Measurements from ENCODE around the gene MXD3. TPM values are rescaled to one million over a fixed set of nuclear protein-coding genes. Genes with fewer than 3 reads are reported as not detected.
A peak's percentile ranks its signal among the peaks of the same experiment; 100 is the strongest.

Gene MXD3
- total and polyA plus RNA-seq, 2 donors (not counting 1 experiment from before 2014, with no cell fraction given): 1.8 to 6.6 TPM

DNA sequence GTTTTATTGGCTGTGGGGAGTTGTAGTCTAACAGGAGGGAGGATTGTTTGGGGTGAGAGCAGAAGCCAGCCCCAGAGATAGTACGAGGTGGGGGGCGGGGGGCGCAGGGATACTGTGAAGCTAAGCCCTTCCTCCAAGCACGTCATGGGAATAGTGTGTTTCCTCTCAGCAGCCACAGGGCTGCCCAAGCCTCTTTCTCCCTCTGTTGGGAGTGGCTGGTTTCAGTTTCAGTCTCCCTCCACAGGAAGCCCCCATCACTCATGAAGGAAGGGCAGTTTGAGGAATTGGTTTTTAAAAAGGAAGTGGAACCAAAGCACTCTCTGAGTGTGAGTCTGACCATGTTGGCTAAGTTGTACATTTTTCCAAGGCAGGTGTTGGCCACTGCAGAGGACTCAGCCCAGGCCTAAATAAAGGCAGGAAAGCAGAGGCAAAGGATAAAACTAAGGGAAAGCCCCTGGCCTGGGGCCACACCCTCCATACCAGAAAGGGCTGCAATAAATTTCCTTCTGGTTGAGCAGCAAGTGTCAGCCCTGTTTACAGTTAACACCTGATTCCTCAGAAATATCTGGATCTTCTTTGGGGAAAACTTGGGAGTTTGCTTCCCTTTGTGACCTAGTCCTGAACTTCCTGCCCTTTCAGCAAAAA, 11.3 kb downstream of the MXD3 start:
- Histone ChIP-seq H3K9ac (ENCODE audit: insufficient read depth, low read length) (no peak overlapping the region), H3K27ac (ENCODE audit: insufficient read depth, low read length) (peak overlapping the region; percentile 49), H3K27me3 (ENCODE audit: control insufficient read depth, insufficient read depth, low read length) (no peaks in the 10 kb centered on the region), H3K79me2 (ENCODE audit: control insufficient read depth, insufficient read depth, low read length) (peaks cover 31% of the 10 kb centered on the region), H3K4me3 (replicated peaks in 1 of 4; ENCODE audit: control extremely low read depth in 1 of 4, insufficient read depth in 1 of 4, low read depth in 3 of 4, low read length in 4 of 4) (no peak overlapping the region), H4K20me1 (ENCODE audit: control insufficient read depth, extremely low read depth, insufficient read depth, low read length) (no peaks in the 10 kb centered on the region), H3K9me3 (ENCODE audit: control insufficient read depth, insufficient read depth, low read depth, low read length) (no peaks in the 10 kb centered on the region), H3K4me1 (ENCODE audit: control insufficient read depth, extremely low read depth, insufficient read depth, low read length) (peaks cover 15% of the 10 kb centered on the region), H3K36me3 (ENCODE audit: control insufficient read depth, insufficient read depth, low read length) (peaks cover 10% of the 10 kb centered on the region), H2AFZ (ENCODE audit: low read length) (no peak overlapping the region), H3K4me2 (ENCODE audit: extremely low read depth, insufficient read depth, low read length) (peak overlapping the region; percentile 1)
- TF ChIP-seq, protein P1, sequence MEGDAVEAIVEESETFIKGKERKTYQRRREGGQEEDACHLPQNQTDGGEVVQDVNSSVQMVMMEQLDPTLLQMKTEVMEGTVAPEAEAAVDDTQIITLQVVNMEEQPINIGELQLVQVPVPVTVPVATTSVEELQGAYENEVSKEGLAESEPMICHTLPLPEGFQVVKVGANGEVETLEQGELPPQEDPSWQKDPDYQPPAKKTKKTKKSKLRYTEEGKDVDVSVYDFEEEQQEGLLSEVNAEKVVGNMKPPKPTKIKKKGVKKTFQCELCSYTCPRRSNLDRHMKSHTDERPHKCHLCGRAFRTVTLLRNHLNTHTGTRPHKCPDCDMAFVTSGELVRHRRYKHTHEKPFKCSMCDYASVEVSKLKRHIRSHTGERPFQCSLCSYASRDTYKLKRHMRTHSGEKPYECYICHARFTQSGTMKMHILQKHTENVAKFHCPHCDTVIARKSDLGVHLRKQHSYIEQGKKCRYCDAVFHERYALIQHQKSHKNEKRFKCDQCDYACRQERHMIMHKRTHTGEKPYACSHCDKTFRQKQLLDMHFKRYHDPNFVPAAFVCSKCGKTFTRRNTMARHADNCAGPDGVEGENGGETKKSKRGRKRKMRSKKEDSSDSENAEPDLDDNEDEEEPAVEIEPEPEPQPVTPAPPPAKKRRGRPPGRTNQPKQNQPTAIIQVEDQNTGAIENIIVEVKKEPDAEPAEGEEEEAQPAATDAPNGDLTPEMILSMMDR (conservative IDR thresholded peaks at IDR 0.05 in 1 of 2, IDR thresholded peaks at IDR 0.05 in 1 of 2; ENCODE audit: low read depth in 1 of 2, low read length in 2 of 2): peak; percentile 22 to 30
- TF ChIP-seq EZH2 (IDR thresholded peaks at IDR 0.05; ENCODE audit: low read length, missing control alignments): no peak
- peak; percentile 74 to 75 for DNase-seq (ENCODE audit: low read depth in 2 of 2)

DNA sequence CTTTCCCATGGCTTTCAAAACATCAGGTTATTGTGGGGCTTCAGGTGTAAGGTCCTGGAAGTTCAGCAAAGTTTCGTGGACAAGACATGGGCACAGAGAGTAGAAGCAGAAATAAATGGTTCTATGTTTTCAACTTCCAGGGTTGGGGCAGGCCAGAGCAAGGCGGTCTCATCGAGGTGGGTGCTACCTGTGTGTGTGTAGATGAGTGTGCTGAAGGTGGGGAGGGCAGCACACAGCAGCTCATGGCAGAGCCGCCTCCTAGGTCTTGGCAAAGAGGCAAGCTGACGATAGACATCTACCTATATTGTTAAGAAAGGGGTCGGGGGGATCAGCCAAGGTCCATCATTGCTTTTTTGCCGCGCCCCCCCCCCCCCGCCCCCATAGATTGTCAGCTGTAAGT, 12.0 kb downstream of the MXD3 start:
- H2AFZ ChIP-seq (ENCODE audit: low read length): no peak overlapping the region
- H3K9ac ChIP-seq (ENCODE audit: insufficient read depth, low read length): no peak overlapping the region
- H3K79me2 ChIP-seq (ENCODE audit: control insufficient read depth, insufficient read depth, low read length): peaks cover 25% of the 10 kb centered on the region
- DNase-seq (ENCODE audit: low read depth in 2 of 2): no peak
- H3K4me2 ChIP-seq (ENCODE audit: extremely low read depth, insufficient read depth, low read length): no peak overlapping the region
- H3K9me3 ChIP-seq (ENCODE audit: control insufficient read depth, insufficient read depth, low read depth, low read length): no peaks in the 10 kb centered on the region
- peaks cover 10% of the 10 kb centered on the region for H3K36me3 ChIP-seq (ENCODE audit: control insufficient read depth, insufficient read depth, low read length)
- H4K20me1 ChIP-seq (ENCODE audit: control insufficient read depth, extremely low read depth, insufficient read depth, low read length): no peaks in the 10 kb centered on the region
- no peaks in the 10 kb centered on the region for H3K27me3 ChIP-seq (ENCODE audit: control insufficient read depth, insufficient read depth, low read length)
- H3K4me1 ChIP-seq (ENCODE audit: control insufficient read depth, extremely low read depth, insufficient read depth, low read length): peaks cover 12% of the 10 kb centered on the region
- H3K4me3 ChIP-seq (replicated peaks in 1 of 4; ENCODE audit: control extremely low read depth in 1 of 4, insufficient read depth in 1 of 4, low read depth in 3 of 4, low read length in 4 of 4): no peak overlapping the region
- no peak for TF ChIP-seq EZH2 (IDR thresholded peaks at IDR 0.05; ENCODE audit: low read length, missing control alignments)
- TF ChIP-seq, protein P1 (conservative IDR thresholded peaks at IDR 0.05 in 1 of 2, IDR thresholded peaks at IDR 0.05 in 1 of 2; ENCODE audit: low read depth in 1 of 2, low read length in 2 of 2): no peak
- H3K27ac ChIP-seq (ENCODE audit: insufficient read depth, low read length): peak overlapping the region; percentile 34

DNA sequence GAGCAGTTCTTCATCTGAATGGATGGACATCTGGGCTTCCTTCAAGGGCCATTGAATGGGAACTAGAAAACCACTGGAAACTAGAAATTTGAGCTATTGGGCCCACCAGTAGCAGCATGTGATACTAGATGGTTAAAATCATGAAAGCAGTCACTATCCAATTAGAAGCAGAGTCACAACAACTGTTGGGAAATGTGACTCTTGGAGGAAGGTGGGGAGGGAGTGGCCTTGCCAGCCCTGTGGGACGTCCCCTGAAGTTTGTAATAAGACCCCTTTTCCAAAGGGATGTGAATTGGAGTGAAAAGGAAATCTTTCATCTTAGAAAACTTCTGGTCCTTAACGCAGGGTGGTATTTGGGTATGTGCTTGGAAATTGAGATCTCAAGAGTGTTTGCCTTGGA, 13.8 kb downstream of the MXD3 start:
- Histone ChIP-seq H2AFZ (ENCODE audit: low read length) (no peak overlapping the region), H3K4me2 (ENCODE audit: extremely low read depth, insufficient read depth, low read length) (no peak overlapping the region), H3K9ac (ENCODE audit: insufficient read depth, low read length) (no peak overlapping the region), H3K79me2 (ENCODE audit: control insufficient read depth, insufficient read depth, low read length) (peaks cover 10% of the 10 kb centered on the region), H3K27me3 (ENCODE audit: control insufficient read depth, insufficient read depth, low read length) (no peaks in the 10 kb centered on the region), H3K9me3 (ENCODE audit: control insufficient read depth, insufficient read depth, low read depth, low read length) (no peaks in the 10 kb centered on the region), H3K4me3 (replicated peaks in 1 of 4; ENCODE audit: control extremely low read depth in 1 of 4, insufficient read depth in 1 of 4, low read depth in 3 of 4, low read length in 4 of 4) (no peak overlapping the region), H3K27ac (ENCODE audit: insufficient read depth, low read length) (no peak overlapping the region), H3K36me3 (ENCODE audit: control insufficient read depth, insufficient read depth, low read length) (peaks cover 20% of the 10 kb centered on the region), H3K4me1 (ENCODE audit: control insufficient read depth, extremely low read depth, insufficient read depth, low read length) (peaks cover 12% of the 10 kb centered on the region), H4K20me1 (ENCODE audit: control insufficient read depth, extremely low read depth, insufficient read depth, low read length) (no peaks in the 10 kb centered on the region)
- no peak for DNase-seq (ENCODE audit: low read depth in 2 of 2)
- TF ChIP-seq, protein P1 (conservative IDR thresholded peaks at IDR 0.05 in 1 of 2, IDR thresholded peaks at IDR 0.05 in 1 of 2; ENCODE audit: low read depth in 1 of 2, low read length in 2 of 2): no peak
- no peak for TF ChIP-seq EZH2 (IDR thresholded peaks at IDR 0.05; ENCODE audit: low read length, missing control alignments)
